SK-N-SH (cell line): ENCODE results near the gene FANCL.
"Not testable (repeated sequence)": the region's sequence is repeated elsewhere in the genome, so short reads cannot be mapped to it uniquely, and the experiment has no call there.

Experiments
- CTCF ChIP-seq: fragments of 200-600 bp; sonication (generic); IDR thresholded peaks from 2 replicates; pipeline ENCODE4 v1.6.1; 2017; ENCODE audit warnings: antibody characterized with exemption, mild to moderate bottlenecking, moderate library complexity
- EP300 ChIP-seq, 2 experiments: IDR thresholded peaks; 2 replicates each; pipeline versions ENCODE4 v1.4.0 to v1.6.1; 2012; ENCODE audit warnings: borderline replicate concordance in 1 of 2, low read depth in 1 of 2, low read length in 1 of 2
- EZH2phosphoT487 ChIP-seq: fragments of 200-600 bp; sonication (generic); IDR thresholded peaks from 2 replicates; pipeline ENCODE4 v1.6.1; 2017; ENCODE audit warnings: low read depth, mixed run types, mild to moderate bottlenecking, antibody characterized with exemption, moderate library complexity, borderline replicate concordance
- JUND ChIP-seq: IDR thresholded peaks from 2 replicates; pipeline ENCODE4 v1.4.0; 2012
- MXI1 ChIP-seq: IDR thresholded peaks from 2 replicates; pipeline ENCODE4 v1.6.1; 2012; ENCODE audit warnings: mild to moderate bottlenecking, low read depth, low read length, improper control_type of control experiment
- POLR2AphosphoS5 ChIP-seq: IDR thresholded peaks from 2 replicates; pipeline ENCODE4 v1.6.1; 2012; ENCODE audit warnings: low read depth, low read length
- RAD21 ChIP-seq: IDR thresholded peaks from 2 replicates; pipeline ENCODE4 v1.6.1; 2012; ENCODE audit warnings: mild to moderate bottlenecking, low read length
- TEAD4 ChIP-seq: IDR thresholded peaks from 2 replicates; pipeline ENCODE4 v1.4.0; 2012; ENCODE audit warnings: mild to moderate bottlenecking, borderline replicate concordance; ENCODE audit not compliant: insufficient read depth
- TF ChIP-seq, protein P1 (sequence below): IDR thresholded peaks from 2 replicates; pipeline ENCODE4 v1.4.0; 2012; ENCODE audit warnings: low read depth
- TF ChIP-seq, protein P2 (sequence below): fragments of 150-350 bp; IDR thresholded peaks from 2 replicates; pipeline ENCODE4 v1.6.1; 2017; ENCODE audit warnings: antibody characterized with exemption, low read length, low read depth, borderline replicate concordance
- TF ChIP-seq, protein P3 (sequence below): IDR thresholded peaks from 2 replicates; pipeline ENCODE4 v1.6.1; 2012; ENCODE audit warnings: mild to moderate bottlenecking, low read depth, low read length, moderate library complexity
- TF ChIP-seq, protein P4 (sequence below): IDR thresholded peaks from 2 replicates; pipeline ENCODE4; 2012

DNA sequence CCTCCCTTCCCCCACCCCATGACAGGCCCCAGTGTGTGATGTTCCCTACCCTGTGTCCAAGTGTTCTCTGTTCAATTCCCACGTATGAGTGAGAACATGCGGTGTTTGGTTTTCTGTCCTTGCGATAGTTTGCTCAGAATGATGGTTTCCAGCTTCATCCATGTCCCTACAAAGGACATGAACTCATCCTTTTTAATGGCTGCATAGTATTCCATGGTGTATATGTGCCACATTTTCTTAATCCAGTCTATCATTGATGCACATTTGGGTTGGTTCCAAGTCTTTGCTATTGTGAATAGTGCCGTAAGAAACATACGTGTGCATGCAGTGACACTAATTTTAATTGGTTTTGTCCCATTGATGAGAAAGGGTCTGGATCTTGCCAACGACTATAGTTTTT lies 95.4 kb downstream of the FANCL start:
- not testable (repeated sequence) for TF ChIP-seq CTCF; EP300 (IDR thresholded peaks at IDR 0.05; ENCODE audit: borderline replicate concordance in 1 of 2, low read depth in 1 of 2, low read length in 1 of 2); POLR2AphosphoS5; JUND; EZH2phosphoT487; MXI1; RAD21; TEAD4
- TF ChIP-seq, protein P1, sequence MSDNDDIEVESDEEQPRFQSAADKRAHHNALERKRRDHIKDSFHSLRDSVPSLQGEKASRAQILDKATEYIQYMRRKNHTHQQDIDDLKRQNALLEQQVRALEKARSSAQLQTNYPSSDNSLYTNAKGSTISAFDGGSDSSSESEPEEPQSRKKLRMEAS, result not testable (repeated sequence)
- TF ChIP-seq, protein P2, sequence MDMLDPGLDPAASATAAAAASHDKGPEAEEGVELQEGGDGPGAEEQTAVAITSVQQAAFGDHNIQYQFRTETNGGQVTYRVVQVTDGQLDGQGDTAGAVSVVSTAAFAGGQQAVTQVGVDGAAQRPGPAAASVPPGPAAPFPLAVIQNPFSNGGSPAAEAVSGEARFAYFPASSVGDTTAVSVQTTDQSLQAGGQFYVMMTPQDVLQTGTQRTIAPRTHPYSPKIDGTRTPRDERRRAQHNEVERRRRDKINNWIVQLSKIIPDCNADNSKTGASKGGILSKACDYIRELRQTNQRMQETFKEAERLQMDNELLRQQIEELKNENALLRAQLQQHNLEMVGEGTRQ, result not testable (repeated sequence)
- TF ChIP-seq, protein P3, sequence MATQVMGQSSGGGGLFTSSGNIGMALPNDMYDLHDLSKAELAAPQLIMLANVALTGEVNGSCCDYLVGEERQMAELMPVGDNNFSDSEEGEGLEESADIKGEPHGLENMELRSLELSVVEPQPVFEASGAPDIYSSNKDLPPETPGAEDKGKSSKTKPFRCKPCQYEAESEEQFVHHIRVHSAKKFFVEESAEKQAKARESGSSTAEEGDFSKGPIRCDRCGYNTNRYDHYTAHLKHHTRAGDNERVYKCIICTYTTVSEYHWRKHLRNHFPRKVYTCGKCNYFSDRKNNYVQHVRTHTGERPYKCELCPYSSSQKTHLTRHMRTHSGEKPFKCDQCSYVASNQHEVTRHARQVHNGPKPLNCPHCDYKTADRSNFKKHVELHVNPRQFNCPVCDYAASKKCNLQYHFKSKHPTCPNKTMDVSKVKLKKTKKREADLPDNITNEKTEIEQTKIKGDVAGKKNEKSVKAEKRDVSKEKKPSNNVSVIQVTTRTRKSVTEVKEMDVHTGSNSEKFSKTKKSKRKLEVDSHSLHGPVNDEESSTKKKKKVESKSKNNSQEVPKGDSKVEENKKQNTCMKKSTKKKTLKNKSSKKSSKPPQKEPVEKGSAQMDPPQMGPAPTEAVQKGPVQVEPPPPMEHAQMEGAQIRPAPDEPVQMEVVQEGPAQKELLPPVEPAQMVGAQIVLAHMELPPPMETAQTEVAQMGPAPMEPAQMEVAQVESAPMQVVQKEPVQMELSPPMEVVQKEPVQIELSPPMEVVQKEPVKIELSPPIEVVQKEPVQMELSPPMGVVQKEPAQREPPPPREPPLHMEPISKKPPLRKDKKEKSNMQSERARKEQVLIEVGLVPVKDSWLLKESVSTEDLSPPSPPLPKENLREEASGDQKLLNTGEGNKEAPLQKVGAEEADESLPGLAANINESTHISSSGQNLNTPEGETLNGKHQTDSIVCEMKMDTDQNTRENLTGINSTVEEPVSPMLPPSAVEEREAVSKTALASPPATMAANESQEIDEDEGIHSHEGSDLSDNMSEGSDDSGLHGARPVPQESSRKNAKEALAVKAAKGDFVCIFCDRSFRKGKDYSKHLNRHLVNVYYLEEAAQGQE, result not testable (repeated sequence)
- TF ChIP-seq, protein P4, sequence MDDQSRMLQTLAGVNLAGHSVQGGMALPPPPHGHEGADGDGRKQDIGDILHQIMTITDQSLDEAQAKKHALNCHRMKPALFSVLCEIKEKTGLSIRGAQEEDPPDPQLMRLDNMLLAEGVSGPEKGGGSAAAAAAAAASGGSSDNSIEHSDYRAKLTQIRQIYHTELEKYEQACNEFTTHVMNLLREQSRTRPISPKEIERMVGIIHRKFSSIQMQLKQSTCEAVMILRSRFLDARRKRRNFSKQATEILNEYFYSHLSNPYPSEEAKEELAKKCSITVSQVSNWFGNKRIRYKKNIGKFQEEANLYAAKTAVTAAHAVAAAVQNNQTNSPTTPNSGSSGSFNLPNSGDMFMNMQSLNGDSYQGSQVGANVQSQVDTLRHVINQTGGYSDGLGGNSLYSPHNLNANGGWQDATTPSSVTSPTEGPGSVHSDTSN, result not testable (repeated sequence)
